ENCODE results near the gene FXYD3. TPM values are rescaled to one million over a fixed set of nuclear protein-coding genes. Genes with fewer than 3 reads are reported as not detected.

The FXYD3 gene
- total RNA-seq, 1 experiment from 2014 or later, result 4.8 TPM

DNA sequence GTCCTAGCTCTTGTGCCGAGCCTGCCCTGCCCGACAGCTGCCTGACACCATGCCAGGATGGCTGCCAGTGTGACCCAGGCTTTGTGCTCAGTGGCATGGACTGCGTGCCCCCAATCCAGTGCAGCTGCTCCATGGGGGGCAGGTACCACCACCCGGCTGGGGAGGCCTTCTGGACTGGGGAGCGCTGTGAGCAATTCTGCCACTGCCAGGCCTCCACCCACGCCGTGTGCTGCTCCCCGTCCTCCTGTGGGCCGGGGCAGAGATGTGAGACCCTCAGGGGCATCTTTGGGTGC is 9.4 kb upstream of the FXYD3 start:
- no peak for DNase-seq (ENCODE audit: low spot score)

DNA sequence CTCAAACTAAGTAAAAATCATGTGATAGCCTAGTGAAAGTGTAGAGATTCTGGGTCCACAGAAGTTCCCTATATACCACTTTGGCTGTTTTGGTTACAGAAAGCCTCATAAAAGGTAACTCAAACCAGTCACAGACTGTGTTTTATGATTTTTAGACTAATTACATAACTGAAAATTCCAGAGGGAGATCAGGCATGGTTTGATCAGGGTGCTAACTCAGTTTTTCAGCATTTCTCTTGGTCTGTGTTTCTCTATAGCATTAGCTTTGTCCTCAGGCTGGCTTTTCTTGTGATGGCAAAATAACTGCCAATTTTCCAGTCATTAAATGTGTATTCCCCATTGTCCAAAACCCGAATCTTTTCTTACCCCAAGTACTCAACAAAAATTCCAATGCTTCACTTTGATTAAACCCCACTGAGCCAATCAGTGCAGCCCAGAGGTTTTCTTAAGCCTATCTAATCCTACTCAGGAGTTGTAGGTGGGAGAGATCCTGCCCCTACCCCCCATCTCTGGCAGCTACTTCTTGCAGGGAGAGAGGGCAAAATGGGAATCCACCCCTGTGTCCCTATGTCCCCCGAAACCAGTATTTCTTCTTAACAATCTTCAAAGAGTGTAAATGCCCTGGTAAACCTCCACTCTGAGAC is 8.6 kb upstream of the FXYD3 start:
- no peak for DNase-seq (ENCODE audit: low spot score)

DNA sequence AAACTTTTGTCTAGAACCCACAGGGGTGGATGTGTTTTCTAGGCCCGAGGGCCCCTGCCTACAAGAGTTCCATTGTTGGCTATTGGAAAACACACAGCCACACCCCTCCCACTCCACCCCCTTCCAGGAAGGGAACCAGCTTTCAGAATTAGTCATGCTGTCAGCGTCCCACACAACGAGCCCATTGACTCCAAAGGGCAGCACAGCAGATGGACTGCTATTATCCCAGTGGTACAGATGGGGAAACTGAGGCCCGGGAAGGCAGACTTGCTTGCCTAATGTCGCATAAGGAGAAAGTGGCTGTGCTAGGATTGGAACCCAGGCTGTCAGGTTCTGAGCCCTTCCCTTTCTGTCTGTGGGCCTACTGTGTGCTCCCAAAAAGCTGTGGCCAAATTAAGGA is 8.1 kb upstream of the FXYD3 start:
- DNase-seq (ENCODE audit: low spot score), result peak; percentile 77

DNA sequence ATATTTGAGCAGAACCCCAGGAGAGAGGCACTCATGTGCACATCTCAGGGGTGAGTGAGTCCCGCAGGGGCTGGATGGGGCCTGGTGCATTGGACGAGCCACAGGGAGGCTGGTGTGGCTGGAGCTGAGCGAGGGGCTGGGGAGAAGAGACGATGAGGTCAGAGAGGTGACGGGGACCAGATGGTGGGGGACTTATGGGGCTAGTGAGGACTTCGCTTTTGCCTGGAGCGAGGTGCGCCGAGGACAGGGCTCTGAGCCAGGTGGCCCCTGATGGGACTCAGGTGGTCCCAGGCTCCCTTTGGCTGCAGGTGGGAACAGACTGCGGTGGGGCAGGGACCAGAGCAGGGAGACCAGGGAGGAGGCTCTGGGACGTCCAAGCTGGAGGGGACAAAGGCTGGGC is 6.9 kb upstream of the FXYD3 start:
- DNase-seq (ENCODE audit: low spot score), result no peak

DNA sequence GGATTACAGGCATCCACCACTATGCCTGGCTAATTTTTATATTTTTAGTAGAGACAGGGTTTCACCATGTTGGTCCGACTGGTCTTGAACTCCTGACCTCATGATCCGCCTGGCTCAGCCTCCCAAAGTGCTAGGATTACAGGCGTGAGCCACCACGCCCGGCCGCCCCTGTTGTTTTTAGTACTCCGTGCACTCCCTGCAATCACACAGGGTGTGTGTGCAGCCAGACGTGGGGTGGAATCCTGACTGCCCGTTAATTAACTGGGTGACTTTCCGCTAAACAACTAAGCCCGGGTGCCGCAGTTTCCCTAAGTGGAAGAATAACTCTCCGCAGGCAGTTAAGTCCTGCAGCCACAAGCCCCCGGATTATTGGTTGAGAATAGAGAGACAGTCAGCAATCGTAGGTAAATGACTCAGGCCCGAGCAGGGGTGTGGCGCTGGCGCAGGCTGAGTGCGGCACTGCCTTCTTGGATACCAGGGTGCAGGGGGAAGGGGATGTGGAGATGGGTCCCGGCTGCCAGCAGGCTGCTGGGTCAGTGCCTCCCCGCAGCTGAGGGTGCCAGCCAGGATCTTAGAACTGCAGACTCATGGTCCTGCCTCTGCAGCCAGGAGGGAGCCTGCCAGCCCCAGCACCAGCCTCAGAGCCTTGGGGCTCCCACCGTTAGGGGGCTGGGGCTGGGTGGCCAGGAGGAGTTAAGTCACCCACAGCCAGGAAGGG is 6.1 kb upstream of the FXYD3 start:
- peak; percentile 70 for DNase-seq (ENCODE audit: low spot score)

DNA sequence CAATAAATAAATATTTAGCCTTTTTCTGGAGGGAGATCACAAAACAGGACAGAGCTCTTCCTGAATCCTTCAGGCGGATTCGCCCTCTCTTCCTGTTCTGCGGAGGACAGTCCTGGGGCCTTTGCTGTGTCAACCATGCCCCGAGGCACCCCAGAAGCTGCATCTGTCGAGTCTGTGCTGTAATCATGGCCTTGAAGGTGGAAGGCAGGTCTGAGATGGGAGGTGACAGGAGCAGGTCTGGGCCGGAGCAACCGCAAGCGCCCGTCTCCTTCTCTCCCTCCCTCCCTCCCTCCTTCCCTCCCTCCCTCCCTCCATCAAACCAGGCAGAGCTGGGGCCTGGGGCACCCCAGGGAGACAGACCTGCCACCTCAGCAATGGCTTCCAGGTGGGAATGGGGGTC is 4.6 kb upstream of the FXYD3 start:
- DNase-seq (ENCODE audit: low spot score), result no peak

DNA sequence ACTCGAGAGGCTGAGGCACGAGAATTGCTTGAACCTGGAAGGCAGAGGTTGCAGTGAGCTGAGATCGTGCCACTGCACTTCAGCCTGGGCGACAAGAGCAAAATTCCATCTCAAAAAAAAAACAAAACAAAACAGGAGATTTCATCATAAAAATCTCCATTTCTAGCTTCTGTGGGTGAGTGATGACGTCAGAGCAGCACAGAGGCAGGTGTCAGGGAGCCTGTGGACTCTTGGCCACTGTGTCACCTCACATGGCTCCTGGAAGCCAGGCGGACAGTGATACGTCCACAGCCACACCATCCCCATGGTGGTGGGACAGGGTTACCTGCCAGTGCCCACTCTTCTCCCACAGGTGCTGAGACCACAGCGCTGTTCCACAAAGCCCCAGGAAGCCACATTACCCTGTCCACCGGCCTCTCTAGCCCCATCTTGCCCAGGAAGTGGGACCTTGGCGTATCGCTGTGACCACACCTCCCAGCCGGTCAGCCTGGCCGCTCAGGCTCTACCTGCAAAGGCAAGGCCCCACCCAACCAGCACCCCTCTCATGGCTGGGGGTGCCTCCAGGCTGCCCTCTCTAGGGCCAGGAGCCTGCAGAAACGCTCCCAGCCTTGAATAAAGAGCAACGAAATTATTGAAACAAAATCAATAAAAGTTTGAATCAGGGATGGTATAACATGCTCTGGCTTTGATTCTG is 2.5 kb upstream of the FXYD3 start:
- no peak for DNase-seq (ENCODE audit: low spot score)

DNA sequence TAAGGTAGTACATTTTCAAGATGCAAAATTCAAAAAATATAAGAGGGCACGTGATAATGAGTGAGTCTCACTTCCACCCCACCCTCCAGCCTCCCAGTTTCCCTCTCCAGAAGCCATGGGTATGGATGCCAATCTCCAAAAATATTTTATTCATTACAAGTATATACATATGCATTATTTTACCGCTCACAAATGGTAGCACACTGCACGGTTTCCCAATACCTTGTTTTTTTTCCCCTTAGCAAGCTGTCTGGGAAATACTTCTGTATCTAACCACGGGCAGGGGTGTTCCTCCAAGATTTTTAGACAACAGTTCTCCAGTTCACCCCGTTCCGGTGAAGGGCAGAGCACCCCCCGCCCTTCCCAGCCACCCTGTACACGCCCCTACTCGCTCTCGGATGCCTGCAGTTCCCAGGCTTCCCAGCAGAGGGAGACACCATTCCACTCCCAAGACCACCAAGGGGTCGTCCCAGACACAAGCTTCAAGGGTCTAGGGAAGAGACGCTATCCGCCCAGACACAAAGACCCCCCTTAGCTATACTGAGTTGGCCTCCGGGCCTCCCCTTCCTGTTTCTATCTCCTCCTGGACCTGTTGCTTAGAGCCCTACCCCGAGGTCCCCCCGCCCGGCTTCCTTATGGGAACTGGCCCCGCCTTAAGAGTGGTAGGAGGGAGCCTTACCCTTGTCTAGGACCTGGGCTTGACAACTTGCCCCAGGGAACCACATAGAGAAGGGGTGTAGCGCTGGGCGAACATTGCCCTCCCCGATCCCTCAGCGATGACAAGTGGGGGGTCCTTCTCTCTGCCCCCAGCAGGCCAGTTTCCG is 1.1 kb upstream of the FXYD3 start:
- DNase-seq (ENCODE audit: low spot score), result peak; percentile 45

DNA sequence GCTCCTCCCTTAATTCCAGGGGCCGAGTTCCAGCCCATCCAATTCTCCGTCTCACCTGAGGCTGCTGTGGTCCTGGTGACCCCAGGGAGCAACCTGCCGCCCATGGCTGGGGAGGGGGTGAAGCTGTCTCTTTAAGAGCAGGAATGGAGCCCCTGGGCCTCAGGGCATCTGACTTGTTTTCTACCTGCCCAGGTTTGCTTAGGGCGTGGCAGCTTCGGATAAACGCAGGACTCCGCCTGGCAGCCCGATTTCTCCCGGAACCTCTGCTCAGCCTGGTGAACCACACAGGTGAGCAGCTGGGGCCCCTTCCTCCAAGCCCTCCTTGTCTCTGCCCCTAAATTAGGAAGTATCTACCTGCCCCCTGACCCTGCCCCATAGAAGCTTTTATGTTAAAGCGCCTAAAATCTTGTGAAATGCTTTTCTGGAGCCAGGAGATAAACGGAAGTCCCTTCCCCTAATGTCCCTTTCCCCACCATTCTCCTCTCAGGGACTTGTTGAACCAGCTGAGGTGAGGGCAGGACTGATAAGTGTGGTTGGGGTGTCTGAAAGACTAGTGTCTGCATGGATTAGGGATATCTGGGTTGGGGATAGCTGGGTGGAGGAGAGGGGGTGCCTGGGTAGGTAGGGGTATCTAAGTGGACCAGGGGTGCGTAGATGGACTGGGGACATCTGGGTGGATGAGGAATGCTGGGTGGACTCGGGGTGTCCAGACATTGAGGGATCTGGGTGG is 614 bp downstream of the FXYD3 start:
- DNase-seq (ENCODE audit: low spot score), result no peak

DNA sequence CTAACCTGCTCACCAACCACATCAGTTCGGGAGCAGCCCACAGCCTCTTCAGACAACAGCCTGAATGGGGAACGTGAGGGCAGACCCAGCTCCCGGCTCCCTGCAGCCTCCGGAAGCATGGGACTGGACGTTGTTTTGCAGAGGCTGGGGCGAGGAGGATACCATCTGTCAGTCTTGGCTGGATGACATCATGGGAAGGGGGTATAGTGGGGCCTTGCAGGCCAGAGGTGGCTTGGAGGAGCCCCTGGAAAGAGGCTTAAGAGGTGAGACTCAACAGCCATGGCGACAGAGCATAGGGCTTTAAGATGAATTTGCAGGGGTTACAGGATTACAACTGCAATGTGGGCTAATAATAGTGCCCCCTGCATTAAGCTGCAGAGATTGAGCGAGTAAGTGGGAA is 1.5 kb downstream of the FXYD3 start:
- DNase-seq (ENCODE audit: low spot score), result no peak

DNA sequence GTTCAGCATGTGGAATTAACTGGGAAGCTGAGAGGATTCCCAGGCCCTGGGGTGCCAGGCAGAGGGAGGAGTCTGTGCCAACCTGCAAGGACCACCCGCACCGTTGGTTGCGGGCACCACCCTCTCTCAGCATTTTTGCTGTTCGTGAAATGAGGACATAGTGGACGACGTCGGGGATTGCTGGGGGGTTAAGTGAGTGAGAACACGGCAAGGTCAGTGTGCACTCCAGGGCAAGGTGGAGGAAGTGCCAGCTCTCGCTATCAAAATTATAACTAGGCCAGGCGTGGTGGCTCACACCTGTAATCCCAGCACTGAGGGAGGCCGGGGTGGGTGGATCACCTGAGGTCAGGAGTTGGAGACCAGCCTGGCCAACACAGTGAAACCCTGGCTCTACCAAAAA is 2.2 kb downstream of the FXYD3 start:
- no peak for DNase-seq (ENCODE audit: low spot score)

DNA sequence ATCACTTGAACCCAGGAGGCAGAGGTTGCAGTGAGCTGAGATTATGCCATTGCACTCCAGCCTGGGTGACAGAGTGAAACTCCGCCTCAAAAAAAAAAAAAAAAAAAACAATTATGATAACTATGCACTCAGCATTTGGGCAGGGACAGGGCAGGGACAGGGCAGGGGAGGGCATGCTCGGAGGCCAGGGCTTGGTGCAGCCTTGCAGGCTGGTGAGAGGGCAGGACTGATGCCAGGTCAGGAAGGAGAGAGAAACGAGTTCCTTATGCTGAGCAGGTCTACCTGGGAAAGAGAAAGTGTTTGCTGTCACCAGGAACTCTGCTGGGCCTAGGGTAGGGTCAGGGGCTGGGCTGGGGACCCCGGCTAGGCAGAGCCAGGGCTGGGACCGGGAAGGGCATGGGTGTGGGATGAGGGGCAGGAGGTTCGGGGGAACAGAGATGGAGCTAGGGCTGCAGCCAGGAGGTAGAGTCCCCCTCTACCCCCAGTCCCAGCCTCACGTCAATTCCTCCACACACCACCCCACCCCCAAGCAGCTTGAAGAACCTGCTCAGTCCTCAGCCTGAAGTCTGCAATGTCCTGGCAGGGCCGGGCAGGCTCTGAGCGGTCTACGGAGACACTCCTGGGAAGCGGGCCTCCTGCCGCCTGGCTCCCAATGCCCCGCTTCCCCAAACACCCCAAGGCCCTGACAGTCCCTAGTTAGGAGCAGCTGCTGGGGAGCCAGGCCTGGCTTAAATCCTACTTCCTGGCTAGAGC is 2.8 kb downstream of the FXYD3 start:
- DNase-seq (ENCODE audit: low spot score), result no peak

DNA sequence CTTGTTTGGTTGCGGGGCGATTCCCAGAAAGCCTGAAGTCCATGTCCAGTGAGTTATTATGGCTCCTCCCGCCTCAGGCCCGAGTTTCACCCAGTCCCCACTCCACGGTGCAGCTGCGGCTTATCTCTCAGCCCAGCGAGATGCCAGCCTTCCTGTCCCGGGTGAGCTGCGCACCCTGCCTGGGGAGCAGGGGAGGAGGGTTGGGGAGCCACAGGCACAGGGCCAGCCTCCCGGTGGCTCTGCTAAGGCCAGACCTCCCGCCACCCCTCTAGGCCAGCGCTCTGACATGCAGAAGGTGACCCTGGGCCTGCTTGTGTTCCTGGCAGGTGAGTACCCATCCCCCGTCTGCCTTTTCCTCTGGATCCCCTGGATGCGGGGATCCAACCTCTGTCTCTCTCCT is 3.5 kb downstream of the FXYD3 start:
- DNase-seq (ENCODE audit: low spot score), result no peak

DNA sequence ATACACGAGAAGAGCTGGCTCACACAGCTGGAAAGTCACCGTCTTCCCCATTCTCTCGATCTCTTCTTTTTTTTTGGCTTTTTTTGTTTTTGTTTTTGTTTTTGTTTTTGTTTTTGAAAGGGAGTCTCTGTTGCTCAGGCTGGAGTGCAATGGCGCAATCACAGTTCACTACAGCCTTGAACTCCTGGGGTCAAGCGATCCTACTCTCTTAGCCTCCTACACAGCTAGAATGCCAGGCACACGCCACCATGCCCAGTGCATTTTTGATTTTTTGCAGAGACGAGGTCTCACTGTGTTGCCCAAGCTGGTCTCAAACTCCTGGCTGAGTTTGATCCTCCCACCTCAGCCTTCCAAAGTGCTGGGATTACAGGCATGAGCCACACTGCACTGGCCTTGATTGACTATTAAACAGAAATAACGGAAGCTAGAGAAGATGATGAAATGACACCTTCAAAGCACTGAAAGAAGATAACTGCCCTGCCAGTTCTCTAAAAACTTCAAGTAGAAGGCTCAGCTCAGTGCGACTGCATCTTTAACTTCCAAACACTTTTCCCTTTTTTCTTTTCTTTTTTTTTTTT is 4.0 kb downstream of the FXYD3 start:
- no peak for DNase-seq (ENCODE audit: low spot score)

DNA sequence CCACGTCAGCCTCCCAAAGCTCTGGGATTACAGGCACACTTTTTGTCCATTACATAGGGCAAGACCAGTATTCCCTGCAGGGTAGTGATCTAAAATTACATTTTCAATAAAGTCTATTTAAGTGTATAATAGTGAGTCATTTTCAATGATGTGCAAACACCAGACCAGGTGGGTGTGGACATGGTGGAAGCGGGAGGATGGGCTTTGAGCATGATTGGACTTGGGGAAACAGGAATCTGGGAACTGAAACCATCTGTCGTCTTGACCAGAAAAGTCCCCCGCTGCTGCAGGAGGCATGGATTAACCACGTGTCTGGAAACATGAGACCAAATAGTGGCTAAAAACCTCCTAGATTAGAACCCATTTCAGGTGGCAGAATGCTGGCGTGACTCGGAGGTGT is 4.9 kb downstream of the FXYD3 start:
- peak; percentile 76 for DNase-seq (ENCODE audit: low spot score)

DNA sequence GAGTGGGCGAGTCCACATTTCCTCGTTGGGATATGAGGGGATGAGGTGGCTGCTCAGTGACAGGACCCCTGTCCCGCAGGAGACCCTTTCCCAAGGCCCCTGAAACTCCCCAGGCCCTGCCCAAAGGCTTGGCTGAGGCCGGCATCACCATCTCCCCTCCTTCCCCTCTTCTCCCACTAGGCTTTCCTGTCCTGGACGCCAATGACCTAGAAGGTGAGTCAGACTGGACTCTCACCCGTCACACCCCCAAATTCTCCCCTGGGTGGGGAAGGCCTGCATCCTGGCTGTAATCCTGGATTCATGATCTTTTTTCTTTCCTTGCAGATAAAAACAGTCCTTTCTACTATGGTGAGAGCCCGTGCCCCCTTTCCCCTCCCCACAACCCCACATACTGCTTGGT is 5.3 kb downstream of the FXYD3 start:
- peak; percentile 52 for DNase-seq (ENCODE audit: low spot score)

DNA sequence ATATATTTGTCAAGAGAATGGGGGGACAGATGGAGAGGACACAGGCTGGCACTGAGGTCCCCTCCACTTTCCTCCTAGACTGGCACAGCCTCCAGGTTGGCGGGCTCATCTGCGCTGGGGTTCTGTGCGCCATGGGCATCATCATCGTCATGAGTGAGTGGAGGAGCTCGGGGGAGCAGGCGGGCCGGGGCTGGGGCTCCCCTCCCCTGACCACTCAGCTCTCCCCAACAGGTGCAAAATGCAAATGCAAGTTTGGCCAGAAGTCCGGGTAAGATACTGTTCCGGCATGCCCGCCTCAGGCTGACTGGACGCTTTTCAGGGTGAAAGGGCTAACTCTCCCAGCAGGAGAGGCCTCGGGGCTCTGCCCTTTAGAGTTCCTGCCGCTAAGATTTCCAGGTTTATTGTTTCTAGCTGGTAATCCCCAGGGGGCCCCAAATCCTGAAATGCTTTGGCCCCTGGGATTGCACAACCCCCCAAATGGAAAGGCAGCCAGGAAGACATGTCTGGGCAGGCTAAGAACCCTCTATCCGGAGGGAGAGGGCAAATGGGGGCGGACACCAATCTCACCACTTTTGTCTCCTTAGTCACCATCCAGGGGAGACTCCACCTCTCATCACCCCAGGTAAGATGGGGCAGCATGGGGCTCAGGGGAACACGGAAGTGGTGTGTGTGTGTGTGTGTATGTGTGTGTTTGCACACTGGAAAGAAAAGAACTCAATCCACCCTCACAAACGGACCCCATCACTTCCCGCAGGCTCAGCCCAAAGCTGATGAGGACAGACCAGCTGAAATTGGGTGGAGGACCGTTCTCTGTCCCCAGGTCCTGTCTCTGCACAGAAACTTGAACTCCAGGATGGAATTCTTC is 7.3 kb downstream of the FXYD3 start:
- DNase-seq (ENCODE audit: low spot score), result no peak

DNA sequence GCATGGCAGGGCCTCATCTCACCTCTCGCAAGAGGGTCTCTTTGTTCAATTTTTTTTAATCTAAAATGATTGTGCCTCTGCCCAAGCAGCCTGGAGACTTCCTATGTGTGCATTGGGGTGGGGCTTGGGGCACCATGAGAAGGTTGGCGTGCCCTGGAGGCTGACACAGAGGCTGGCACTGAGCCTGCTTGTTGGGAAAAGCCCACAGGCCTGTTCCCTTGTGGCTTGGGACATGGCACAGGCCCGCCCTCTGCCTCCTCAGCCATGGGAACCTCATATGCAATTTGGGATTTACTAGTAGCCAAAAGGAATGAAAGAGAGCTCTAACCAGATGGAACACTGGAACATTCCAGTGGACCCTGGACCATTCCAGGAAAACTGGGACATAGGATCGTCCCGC is 8.0 kb downstream of the FXYD3 start:
- DNase-seq (ENCODE audit: low spot score), result no peak
